GM12873 (cell line): ENCODE data around the gene RBPJL.

Experiments used
- CTCF ChIP-seq: IDR thresholded peaks from 2 replicates; pipeline ENCODE4 v1.5.1; 2012; ENCODE audit warnings: low read depth, mild to moderate bottlenecking, moderate library complexity, low read length, control low read depth; ENCODE audit not compliant: insufficient read depth; ENCODE audit errors: missing control alignments

The RBPJL gene

GRCh38 chr20:45293041-45294002 lies 13.3 kb upstream of the RBPJL start:
- peak; percentile 90 for TF ChIP-seq CTCF

GRCh38 chr20:45294003-45294368 lies 12.7 kb upstream of the RBPJL start:
- TF ChIP-seq CTCF: no peak

GRCh38 chr20:45294659-45295058 lies 12.0 kb upstream of the RBPJL start:
- TF ChIP-seq CTCF: no peak

GRCh38 chr20:45297786-45298497 lies 8.7 kb upstream of the RBPJL start:
- TF ChIP-seq CTCF: no peak

- no peak for TF ChIP-seq CTCF
Observed at GRCh38 chr20:45299786-45300185, 6.9 kb upstream of the RBPJL start.

GRCh38 chr20:45300961-45301360 lies 5.7 kb upstream of the RBPJL start:
- TF ChIP-seq CTCF: peak; percentile 77

GRCh38 chr20:45301824-45302271 lies 4.8 kb upstream of the RBPJL start:
- TF ChIP-seq CTCF: no peak
